Stimulated activated CD4-positive, alpha-beta T cell treated with anti-CD3 and anti-CD28 coated beads, TNF-alpha, amount 100 ng/mL, for 48 hours (primary cell): ENCODE measurements around the gene GALT.

Experiments used
- DNase-seq, 3 donors: peaks; one replicate each; pipeline ENCODE4 v3.0.0-alpha.2; 2020; ENCODE audit warnings: low read depth in 3 of 3

Gene GALT

GRCh38 chr9:34646211-34647083 lies at the start of gene GALT:
Gene GALT, plus strand, starts transcription at chr9:34646675. Its CDS starts 30 bp downstream, at chr9:34646705.
- peak; percentile 95 to 99 (median 95) for DNase-seq

GRCh38 chr9:34599546-34599945 lies 46.9 kb upstream of the GALT start:
- no peak for DNase-seq

GRCh38 chr9:34600908-34601307 lies 45.6 kb upstream of the GALT start:
- no peak for DNase-seq

- no peak for DNase-seq
These were observed 44.4 kb upstream of the GALT start for GRCh38 chr9:34601937-34602573.

GRCh38 chr9:34603610-34604231 lies 42.8 kb upstream of the GALT start:
- DNase-seq: peak; percentile 58 to 74 (median 60)

- DNase-seq: no peak
These were observed 40.3 kb upstream of the GALT start for GRCh38 chr9:34606190-34606589.

GRCh38 chr9:34606905-34607304 lies 39.6 kb upstream of the GALT start:
- no peak for DNase-seq

- DNase-seq: no peak
These were observed 39.1 kb upstream of the GALT start for GRCh38 chr9:34607331-34607730.

GRCh38 chr9:34610434-34611206 lies 35.9 kb upstream of the GALT start:
- DNase-seq: no peak

GRCh38 chr9:34611251-34611810 lies 35.1 kb upstream of the GALT start:
- DNase-seq: no peak

- peak; percentile 57 to 79 (median 60) for DNase-seq
These were observed 34.4 kb upstream of the GALT start, which contains the start of gene RPP25L for GRCh38 chr9:34611811-34612787. Gene RPP25L, minus strand, starts transcription at chr9:34612097. Its CDS starts 801 bp downstream, at chr9:34611296.

GRCh38 chr9:34612788-34613390 lies 33.6 kb upstream of the GALT start:
- peak; percentile 43 to 81 (median 46) for DNase-seq

GRCh38 chr9:34615132-34615531 lies 31.3 kb upstream of the GALT start:
- no peak for DNase-seq

GRCh38 chr9:34620061-34620994 lies 26.1 kb upstream of the GALT start, which contains the start of gene DCTN3:
Gene DCTN3, minus strand, starts transcription at chr9:34620495. Its CDS starts 31 bp downstream, at chr9:34620464.
- DNase-seq: peak; percentile 84 to 88 (median 86)

- DNase-seq: no peak
These were observed 22.9 kb upstream of the GALT start for GRCh38 chr9:34623374-34624235.

GRCh38 chr9:34624475-34625185 lies 21.8 kb upstream of the GALT start:
- DNase-seq: no peak

GRCh38 chr9:34625186-34625486 lies 21.3 kb upstream of the GALT start:
- DNase-seq: no peak
